ENCODE measurements around the gene SCN5A.

SCN5A gene

GRCh38 chr3:38560996-38561717 is 88.3 kb downstream of the SCN5A start (continued):
- TF ChIP-seq, protein P1, sequence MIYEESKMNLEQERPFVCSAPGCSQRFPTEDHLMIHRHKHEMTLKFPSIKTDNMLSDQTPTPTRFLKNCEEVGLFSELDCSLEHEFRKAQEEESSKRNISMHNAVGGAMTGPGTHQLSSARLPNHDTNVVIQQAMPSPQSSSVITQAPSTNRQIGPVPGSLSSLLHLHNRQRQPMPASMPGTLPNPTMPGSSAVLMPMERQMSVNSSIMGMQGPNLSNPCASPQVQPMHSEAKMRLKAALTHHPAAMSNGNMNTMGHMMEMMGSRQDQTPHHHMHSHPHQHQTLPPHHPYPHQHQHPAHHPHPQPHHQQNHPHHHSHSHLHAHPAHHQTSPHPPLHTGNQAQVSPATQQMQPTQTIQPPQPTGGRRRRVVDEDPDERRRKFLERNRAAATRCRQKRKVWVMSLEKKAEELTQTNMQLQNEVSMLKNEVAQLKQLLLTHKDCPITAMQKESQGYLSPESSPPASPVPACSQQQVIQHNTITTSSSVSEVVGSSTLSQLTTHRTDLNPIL (CRISPR knock-in tag; IDR thresholded peaks at IDR 0.05; ENCODE audit: low read depth) = no peak

- no peak for ATAC-seq
- TF ChIP-seq TOX (CRISPR knock-in tag; IDR thresholded peaks at IDR 0.05; ENCODE audit: borderline replicate concordance) = no peak
- no peak for TF ChIP-seq PPARA (CRISPR knock-in tag; IDR thresholded peaks at IDR 0.05; ENCODE audit: borderline replicate concordance)
- TF ChIP-seq ZFP3 (CRISPR knock-in tag; IDR thresholded peaks at IDR 0.05) = no peak
- TF ChIP-seq, protein P2, sequence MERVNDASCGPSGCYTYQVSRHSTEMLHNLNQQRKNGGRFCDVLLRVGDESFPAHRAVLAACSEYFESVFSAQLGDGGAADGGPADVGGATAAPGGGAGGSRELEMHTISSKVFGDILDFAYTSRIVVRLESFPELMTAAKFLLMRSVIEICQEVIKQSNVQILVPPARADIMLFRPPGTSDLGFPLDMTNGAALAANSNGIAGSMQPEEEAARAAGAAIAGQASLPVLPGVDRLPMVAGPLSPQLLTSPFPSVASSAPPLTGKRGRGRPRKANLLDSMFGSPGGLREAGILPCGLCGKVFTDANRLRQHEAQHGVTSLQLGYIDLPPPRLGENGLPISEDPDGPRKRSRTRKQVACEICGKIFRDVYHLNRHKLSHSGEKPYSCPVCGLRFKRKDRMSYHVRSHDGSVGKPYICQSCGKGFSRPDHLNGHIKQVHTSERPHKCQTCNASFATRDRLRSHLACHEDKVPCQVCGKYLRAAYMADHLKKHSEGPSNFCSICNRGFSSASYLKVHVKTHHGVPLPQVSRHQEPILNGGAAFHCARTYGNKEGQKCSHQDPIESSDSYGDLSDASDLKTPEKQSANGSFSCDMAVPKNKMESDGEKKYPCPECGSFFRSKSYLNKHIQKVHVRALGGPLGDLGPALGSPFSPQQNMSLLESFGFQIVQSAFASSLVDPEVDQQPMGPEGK (CRISPR knock-in tag; IDR thresholded peaks at IDR 0.05; ENCODE audit: borderline replicate concordance) = no peak
- TF ChIP-seq ARNTL (CRISPR knock-in tag; IDR thresholded peaks at IDR 0.05; ENCODE audit: borderline replicate concordance, low read depth) = no peak
- TF ChIP-seq BACH2 (CRISPR knock-in tag; IDR thresholded peaks at IDR 0.05; ENCODE audit: borderline replicate concordance) = no peak
- TF ChIP-seq ISL1 (CRISPR knock-in tag; IDR thresholded peaks at IDR 0.05) = no peak
- TF ChIP-seq, protein P3, sequence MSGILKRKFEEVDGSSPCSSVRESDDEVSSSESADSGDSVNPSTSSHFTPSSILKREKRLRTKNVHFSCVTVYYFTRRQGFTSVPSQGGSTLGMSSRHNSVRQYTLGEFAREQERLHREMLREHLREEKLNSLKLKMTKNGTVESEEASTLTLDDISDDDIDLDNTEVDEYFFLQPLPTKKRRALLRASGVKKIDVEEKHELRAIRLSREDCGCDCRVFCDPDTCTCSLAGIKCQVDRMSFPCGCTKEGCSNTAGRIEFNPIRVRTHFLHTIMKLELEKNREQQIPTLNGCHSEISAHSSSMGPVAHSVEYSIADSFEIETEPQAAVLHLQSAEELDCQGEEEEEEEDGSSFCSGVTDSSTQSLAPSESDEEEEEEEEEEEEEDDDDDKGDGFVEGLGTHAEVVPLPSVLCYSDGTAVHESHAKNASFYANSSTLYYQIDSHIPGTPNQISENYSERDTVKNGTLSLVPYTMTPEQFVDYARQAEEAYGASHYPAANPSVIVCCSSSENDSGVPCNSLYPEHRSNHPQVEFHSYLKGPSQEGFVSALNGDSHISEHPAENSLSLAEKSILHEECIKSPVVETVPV (CRISPR knock-in tag; IDR thresholded peaks at IDR 0.05) = no peak
- no peak for TF ChIP-seq SNAI2 (CRISPR knock-in tag; IDR thresholded peaks at IDR 0.05)
- no peak for TF ChIP-seq ZNF565 (CRISPR knock-in tag; conservative IDR thresholded peaks at IDR 0.05; ENCODE audit: low read depth)
- TF ChIP-seq, protein P1 (CRISPR knock-in tag; IDR thresholded peaks at IDR 0.05; ENCODE audit: low read depth) = no peak
Measured at GRCh38 chr3:38560284-38560683, 89.2 kb downstream of the SCN5A start.

DNA sequence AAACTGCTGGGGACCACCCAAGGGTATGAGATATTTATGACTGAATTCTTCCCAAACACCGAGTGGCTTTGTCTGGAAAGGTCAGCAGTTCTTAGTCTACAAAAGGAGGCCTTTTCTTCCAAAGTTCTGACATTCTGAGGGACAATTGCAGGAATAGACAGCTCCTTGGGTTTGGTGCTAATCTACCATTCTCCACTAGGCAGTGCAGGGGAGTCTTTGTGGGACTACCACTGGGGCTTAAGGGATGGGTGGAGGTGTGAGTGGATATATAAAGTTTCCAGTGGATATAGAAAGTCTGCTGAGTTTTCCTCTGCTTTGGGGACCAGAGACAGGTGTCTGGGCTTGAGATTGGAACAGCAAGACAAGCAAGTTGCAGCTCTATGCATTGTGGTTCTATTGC is 90.6 kb downstream of the SCN5A start:
- no peak for ATAC-seq
- no peak for TF ChIP-seq ESRRG (CRISPR knock-in tag; IDR thresholded peaks at IDR 0.05)
- no peak for TF ChIP-seq OSR1 (CRISPR knock-in tag; IDR thresholded peaks at IDR 0.05)
- no peak for TF ChIP-seq ZNF8 (CRISPR knock-in tag; IDR thresholded peaks at IDR 0.05)
- TF ChIP-seq ZFP30 (CRISPR knock-in tag; IDR thresholded peaks at IDR 0.05) = no peak
- no peak for TF ChIP-seq GLIS3 (CRISPR knock-in tag; IDR thresholded peaks at IDR 0.05)
- TF ChIP-seq, protein P3 (CRISPR knock-in tag; IDR thresholded peaks at IDR 0.05) = no peak
- TF ChIP-seq, protein P4, sequence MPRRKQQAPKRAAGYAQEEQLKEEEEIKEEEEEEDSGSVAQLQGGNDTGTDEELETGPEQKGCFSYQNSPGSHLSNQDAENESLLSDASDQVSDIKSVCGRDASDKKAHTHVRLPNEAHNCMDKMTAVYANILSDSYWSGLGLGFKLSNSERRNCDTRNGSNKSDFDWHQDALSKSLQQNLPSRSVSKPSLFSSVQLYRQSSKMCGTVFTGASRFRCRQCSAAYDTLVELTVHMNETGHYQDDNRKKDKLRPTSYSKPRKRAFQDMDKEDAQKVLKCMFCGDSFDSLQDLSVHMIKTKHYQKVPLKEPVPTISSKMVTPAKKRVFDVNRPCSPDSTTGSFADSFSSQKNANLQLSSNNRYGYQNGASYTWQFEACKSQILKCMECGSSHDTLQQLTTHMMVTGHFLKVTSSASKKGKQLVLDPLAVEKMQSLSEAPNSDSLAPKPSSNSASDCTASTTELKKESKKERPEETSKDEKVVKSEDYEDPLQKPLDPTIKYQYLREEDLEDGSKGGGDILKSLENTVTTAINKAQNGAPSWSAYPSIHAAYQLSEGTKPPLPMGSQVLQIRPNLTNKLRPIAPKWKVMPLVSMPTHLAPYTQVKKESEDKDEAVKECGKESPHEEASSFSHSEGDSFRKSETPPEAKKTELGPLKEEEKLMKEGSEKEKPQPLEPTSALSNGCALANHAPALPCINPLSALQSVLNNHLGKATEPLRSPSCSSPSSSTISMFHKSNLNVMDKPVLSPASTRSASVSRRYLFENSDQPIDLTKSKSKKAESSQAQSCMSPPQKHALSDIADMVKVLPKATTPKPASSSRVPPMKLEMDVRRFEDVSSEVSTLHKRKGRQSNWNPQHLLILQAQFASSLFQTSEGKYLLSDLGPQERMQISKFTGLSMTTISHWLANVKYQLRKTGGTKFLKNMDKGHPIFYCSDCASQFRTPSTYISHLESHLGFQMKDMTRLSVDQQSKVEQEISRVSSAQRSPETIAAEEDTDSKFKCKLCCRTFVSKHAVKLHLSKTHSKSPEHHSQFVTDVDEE (CRISPR knock-in tag; IDR thresholded peaks at IDR 0.05) = no peak
- TF ChIP-seq PPARA (CRISPR knock-in tag; IDR thresholded peaks at IDR 0.05; ENCODE audit: borderline replicate concordance) = no peak
- TF ChIP-seq, protein P2 (CRISPR knock-in tag; IDR thresholded peaks at IDR 0.05; ENCODE audit: borderline replicate concordance) = no peak
- TF ChIP-seq ZC3H10 (CRISPR knock-in tag; IDR thresholded peaks at IDR 0.05) = no peak
- no peak for TF ChIP-seq ARNTL (CRISPR knock-in tag; IDR thresholded peaks at IDR 0.05; ENCODE audit: borderline replicate concordance, low read depth)
- TF ChIP-seq TOX (CRISPR knock-in tag; IDR thresholded peaks at IDR 0.05; ENCODE audit: borderline replicate concordance) = no peak
- TF ChIP-seq, protein P5, sequence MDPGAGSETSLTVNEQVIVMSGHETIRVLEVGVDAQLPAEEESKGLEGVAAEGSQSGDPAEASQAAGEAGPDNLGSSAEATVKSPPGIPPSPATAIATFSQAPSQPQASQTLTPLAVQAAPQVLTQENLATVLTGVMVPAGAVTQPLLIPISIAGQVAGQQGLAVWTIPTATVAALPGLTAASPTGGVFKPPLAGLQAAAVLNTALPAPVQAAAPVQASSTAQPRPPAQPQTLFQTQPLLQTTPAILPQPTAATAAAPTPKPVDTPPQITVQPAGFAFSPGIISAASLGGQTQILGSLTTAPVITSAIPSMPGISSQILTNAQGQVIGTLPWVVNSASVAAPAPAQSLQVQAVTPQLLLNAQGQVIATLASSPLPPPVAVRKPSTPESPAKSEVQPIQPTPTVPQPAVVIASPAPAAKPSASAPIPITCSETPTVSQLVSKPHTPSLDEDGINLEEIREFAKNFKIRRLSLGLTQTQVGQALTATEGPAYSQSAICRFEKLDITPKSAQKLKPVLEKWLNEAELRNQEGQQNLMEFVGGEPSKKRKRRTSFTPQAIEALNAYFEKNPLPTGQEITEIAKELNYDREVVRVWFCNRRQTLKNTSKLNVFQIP (CRISPR knock-in tag; IDR thresholded peaks at IDR 0.05; ENCODE audit: borderline replicate concordance, low read depth) = no peak
- TF ChIP-seq ZFP3 (CRISPR knock-in tag; IDR thresholded peaks at IDR 0.05) = no peak
- no peak for TF ChIP-seq ZNF70 (CRISPR knock-in tag; IDR thresholded peaks at IDR 0.05)
- TF ChIP-seq, protein P1 (CRISPR knock-in tag; IDR thresholded peaks at IDR 0.05; ENCODE audit: low read depth) = no peak
- no peak for TF ChIP-seq TCF4 (CRISPR knock-in tag; IDR thresholded peaks at IDR 0.05; ENCODE audit: borderline replicate concordance)

All from SK-N-SH treated with all-trans-retinoic acid at 6 μM for 48 hours (cell line).